Gastrocnemius medialis (tissue), 4 donors: ENCODE measurements around the gene ADTRP.

Experiments
- CTCF ChIP-seq, 5 experiments: fragments of 450-650 bp in 3 of 5; fragments of 200-600 bp in 2 of 5; sonication (generic) in 2 of 5; IDR thresholded peaks in 4 of 5; conservative IDR thresholded peaks in 1 of 5; 1 replicate in 4 of 5; 2 replicates in 1 of 5; pipeline ENCODE4 v1.5.1; 2016 to 2019; ENCODE audit warnings: antibody characterized with exemption in 5 of 5, mild to moderate bottlenecking in 3 of 5, moderate library complexity in 3 of 5
- POLR2A ChIP-seq, 2 donors: fragments of 450-650 bp; IDR thresholded peaks; one replicate each; pipeline ENCODE4 v1.6.1; 2017; ENCODE audit warnings: antibody characterized with exemption in 2 of 2, mild to moderate bottlenecking in 2 of 2, moderate library complexity in 2 of 2

- TF ChIP-seq CTCF (IDR thresholded peaks at IDR 0.05 in 4 of 5, conservative IDR thresholded peaks at IDR 0.05 in 1 of 5) (no peak), POLR2A (IDR thresholded peaks at IDR 0.05) (no peak)
These were observed 43.2 kb upstream of the ADTRP start for GRCh38 chr6:11821781-11822180.
